ENCODE data around the gene EPN3.

- no peak for TF ChIP-seq POLR2A (IDR thresholded peaks at IDR 0.05)
- TF ChIP-seq, protein P1, sequence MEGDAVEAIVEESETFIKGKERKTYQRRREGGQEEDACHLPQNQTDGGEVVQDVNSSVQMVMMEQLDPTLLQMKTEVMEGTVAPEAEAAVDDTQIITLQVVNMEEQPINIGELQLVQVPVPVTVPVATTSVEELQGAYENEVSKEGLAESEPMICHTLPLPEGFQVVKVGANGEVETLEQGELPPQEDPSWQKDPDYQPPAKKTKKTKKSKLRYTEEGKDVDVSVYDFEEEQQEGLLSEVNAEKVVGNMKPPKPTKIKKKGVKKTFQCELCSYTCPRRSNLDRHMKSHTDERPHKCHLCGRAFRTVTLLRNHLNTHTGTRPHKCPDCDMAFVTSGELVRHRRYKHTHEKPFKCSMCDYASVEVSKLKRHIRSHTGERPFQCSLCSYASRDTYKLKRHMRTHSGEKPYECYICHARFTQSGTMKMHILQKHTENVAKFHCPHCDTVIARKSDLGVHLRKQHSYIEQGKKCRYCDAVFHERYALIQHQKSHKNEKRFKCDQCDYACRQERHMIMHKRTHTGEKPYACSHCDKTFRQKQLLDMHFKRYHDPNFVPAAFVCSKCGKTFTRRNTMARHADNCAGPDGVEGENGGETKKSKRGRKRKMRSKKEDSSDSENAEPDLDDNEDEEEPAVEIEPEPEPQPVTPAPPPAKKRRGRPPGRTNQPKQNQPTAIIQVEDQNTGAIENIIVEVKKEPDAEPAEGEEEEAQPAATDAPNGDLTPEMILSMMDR (IDR thresholded peaks at IDR 0.05), result no peak
Observed at GRCh38 chr17:50546701-50547034, 14.1 kb downstream of the EPN3 start.
